Thoracic aorta (tissue), 2 donors: ENCODE results near the gene ENHO. TPM values are rescaled to one million over a fixed set of nuclear protein-coding genes. Genes with fewer than 3 reads are reported as not detected.

Source experiments
- ATAC-seq: fragments of 150-250 bp; one replicate; pipeline ENCODE4 v1.8.0; 2017; ENCODE audit warnings: low read depth; ENCODE audit not compliant: insufficient number of reproducible peaks, low FRiP score
- DNase-seq: peaks from one replicate; pipeline ENCODE4 v3.0.0-alpha.2; 2020; ENCODE audit warnings: low spot score
- H3K27ac ChIP-seq, 2 donors: fragments of 200-600 bp; sonication (generic); 1 replicate in 1 of 2; 2 replicates in 1 of 2; pipeline ENCODE4 v1.5.1; 2016; ENCODE audit warnings: mild to moderate bottlenecking in 2 of 2, moderate library complexity in 2 of 2
- H3K27me3 ChIP-seq: fragments of 200-600 bp; sonication (generic); replicated peaks from 2 replicates; pipeline ENCODE4 v1.6.0; 2016; ENCODE audit warnings: mild to moderate bottlenecking; ENCODE audit not compliant: insufficient read depth
- H3K36me3 ChIP-seq: fragments of 200-600 bp; sonication (generic); one replicate; pipeline ENCODE4 v1.5.1; 2016
- H3K4me1 ChIP-seq, 2 donors: fragments of 200-600 bp; sonication (generic); 1 replicate in 1 of 2; 2 replicates in 1 of 2; pipeline versions ENCODE4 v1.5.1 to v1.6.0; 2016; ENCODE audit warnings: low read depth in 2 of 2, mild to moderate bottlenecking in 1 of 2; ENCODE audit not compliant: control insufficient read depth in 1 of 2
- H3K4me3 ChIP-seq: fragments of 200-600 bp; sonication (generic); 2 replicates; pipeline ENCODE4 v1.5.1; 2016; ENCODE audit warnings: mild to moderate bottlenecking
- H3K9me3 ChIP-seq: fragments of 200-600 bp; sonication (generic); 2 replicates; pipeline ENCODE4 v1.5.1; 2016
- total RNA-seq, 2 donors: library from RNA; depleted of rRNA; stranded (reverse); fragments of >200 nt; gene quantifications; one replicate each; pipeline versions ENCODE4 v1.1.0 to v1.2.3, GENCODE V29; 2016
- TF ChIP-seq, protein P1 (sequence below): fragments of 200-600 bp; sonication (generic); IDR thresholded peaks from one replicate; pipeline ENCODE4 v1.5.1; 2019; ENCODE audit warnings: antibody characterized with exemption

Gene ENHO
- total RNA-seq, 2 donors from 2014 or later: not detected

DNA sequence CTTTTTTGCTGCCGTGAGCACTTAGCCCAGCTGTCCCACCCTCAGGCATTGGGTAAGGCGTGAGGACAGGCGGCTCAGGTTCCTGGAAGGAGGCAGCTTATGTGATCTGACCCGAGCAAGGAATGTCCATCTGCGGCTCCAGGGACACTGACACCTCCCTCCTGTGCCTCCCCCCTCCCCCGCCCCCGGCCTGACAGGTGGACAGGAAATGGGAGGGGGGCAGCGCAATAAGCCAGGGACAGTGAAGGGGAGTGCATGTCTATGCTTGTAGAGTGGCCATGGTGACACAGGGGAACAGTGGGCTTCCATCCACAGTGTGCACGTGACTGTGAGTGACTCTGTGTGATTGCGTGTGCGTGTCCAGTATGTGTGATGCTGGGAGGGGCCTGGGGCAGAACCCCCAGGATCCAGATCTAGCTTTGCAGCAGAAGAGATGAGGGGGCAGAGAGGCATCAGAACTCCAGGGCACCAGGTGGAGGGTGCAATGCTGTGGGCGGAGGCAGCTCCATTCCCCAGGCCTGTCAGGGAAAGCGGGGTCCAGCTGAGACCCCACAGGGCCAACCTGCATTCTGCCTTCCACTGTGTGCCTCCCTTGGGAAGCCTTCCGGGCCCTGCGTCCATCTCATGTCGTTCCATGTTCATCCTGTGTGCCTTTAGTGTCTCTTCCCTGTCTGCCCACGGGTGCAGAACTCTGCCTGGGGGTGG lies 36.3 kb upstream of the ENHO start:
- TF ChIP-seq, protein P1, sequence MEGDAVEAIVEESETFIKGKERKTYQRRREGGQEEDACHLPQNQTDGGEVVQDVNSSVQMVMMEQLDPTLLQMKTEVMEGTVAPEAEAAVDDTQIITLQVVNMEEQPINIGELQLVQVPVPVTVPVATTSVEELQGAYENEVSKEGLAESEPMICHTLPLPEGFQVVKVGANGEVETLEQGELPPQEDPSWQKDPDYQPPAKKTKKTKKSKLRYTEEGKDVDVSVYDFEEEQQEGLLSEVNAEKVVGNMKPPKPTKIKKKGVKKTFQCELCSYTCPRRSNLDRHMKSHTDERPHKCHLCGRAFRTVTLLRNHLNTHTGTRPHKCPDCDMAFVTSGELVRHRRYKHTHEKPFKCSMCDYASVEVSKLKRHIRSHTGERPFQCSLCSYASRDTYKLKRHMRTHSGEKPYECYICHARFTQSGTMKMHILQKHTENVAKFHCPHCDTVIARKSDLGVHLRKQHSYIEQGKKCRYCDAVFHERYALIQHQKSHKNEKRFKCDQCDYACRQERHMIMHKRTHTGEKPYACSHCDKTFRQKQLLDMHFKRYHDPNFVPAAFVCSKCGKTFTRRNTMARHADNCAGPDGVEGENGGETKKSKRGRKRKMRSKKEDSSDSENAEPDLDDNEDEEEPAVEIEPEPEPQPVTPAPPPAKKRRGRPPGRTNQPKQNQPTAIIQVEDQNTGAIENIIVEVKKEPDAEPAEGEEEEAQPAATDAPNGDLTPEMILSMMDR: no peak
- no peak for ATAC-seq
- no peak overlapping the region for H3K27ac ChIP-seq

DNA sequence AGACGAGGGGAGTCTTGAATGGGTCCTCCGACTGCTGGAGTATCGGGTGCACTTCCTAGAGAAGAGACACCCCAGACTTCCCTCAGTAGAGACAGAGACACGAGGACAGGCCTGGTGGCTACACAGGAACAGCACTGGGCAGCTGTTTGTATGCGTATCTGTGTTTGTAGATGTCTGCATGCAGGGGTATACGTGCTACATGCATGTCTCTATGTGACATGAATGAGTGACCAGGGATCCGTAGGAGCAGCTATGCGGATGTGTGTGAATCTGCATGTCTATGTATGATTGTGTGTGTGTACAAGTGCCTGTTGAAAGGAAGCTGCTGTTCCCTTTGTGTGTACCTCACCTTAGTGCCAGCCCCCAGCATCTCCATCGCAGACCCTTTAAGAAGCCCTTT lies 35.6 kb upstream of the ENHO start:
- Histone ChIP-seq H3K4me3 (no peak overlapping the region), H3K27me3 (no peaks in the 10 kb centered on the region), H3K36me3 (no peaks in the 10 kb centered on the region), H3K9me3 (no peaks in the 10 kb centered on the region), H3K27ac (no peak overlapping the region), H3K4me1 (peaks cover 0 to 18% of the 10 kb centered on the region in 2 donors)
- ATAC-seq: no peak
- TF ChIP-seq, protein P1: no peak
- DNase-seq: no peak

More for the DNA sequence above, 36.3 kb upstream of the ENHO start:
- H3K4me3 ChIP-seq: no peak overlapping the region
- no peak for DNase-seq
- H3K27me3 ChIP-seq: no peaks in the 10 kb centered on the region
- H3K9me3 ChIP-seq: no peaks in the 10 kb centered on the region
- peaks cover 0 to 18% of the 10 kb centered on the region in 2 donors for H3K4me1 ChIP-seq
- no peaks in the 10 kb centered on the region for H3K36me3 ChIP-seq

DNA sequence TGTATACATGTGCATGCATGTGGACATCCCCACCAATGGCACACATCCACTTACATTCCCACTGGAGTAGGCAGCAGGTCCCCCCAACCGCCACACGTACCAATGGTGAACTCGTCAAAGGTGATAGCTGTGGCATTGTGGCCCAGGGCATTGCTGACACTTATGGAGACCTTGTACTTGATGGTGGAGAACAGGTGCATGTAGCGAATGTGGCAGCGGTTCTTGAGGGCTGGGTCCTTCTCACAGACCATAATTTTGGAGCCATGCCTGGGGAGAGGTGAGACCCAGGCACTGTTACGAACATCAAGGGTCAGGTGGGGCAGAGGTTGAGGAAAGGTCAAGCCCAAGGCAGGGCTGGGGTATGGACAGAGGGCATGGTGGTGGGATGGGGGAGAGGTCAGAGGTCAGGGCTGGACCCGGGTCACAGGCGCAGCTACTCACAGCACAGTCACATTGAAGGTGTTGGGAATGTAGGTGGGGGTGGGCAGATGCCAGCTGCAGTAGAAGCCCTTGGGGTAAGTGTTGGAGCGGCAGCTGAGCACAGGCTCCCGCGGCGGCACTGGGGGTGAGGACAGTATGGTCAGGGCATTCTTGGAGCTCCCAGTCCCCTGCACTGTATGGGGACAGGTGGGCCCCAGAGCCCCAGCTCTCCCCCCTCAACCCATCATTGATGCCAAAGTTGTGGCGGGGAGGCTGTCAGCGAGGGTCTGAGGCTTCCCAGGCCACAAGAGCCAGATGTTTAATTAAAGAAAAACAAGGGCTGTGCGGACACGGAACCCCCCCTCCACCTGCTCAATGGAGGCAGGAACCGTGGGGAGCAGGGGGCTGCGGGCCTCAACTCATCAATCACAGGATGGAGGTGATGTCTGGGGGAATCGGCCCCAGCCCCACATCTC lies 34.9 kb upstream of the ENHO start:
- H3K4me3 ChIP-seq: no peak overlapping the region
- no peaks in the 10 kb centered on the region for H3K27me3 ChIP-seq
- H3K36me3 ChIP-seq: no peaks in the 10 kb centered on the region
- no peak overlapping the region for H3K27ac ChIP-seq
- H3K9me3 ChIP-seq: no peaks in the 10 kb centered on the region
- H3K4me1 ChIP-seq: peaks cover 0 to 18% of the 10 kb centered on the region in 2 donors
- DNase-seq (no peak), ATAC-seq (no peak)
- TF ChIP-seq, protein P1: no peak

DNA sequence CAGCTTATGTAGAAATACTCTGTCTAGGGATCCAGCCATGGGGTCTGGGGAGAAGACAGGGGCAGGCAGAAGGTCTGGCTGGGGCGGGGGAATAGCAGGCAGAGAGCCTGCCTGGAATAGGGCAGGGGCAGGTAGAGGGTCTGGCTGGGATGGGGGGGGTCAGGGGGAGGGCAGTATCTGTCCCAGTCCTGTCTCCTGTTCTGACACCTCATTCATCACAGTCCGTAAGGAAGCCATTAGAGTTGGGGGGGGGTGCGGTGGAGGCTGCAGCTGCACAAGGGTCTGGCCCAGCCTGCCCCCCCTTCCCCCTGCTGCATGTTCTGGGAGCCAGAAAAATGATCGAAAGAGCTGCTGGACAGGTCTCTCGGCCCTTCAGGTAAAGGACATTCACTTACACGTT lies 34.2 kb upstream of the ENHO start:
- TF ChIP-seq, protein P1: no peak
- ATAC-seq: no peak

DNA sequence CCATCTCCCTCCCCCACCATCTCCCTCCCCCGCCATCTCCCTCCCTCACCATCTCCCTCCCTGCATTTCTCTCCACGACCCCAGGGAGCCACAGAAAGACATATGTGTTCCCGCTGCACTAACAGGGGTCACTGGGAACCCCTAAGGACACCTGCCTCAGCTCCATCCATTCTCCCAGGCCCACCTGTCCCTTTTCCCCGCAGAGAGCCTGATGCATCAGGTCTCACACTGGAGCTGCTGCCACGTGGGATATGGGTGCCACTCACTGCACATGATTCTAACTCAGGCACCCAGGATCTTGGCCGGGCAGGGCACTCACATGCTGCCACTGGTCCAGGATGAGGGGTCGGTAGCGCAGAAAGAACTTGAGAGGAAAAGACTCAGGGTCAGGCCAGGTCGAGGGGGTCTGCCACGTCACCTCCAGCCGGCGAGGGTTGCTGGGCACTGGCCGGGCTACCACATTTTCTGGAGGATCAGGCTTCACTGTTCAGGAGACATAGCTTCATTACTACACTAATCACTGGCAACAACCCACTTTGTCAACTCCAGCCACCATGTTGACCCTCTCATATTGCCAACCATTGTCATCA lies 33.2 kb upstream of the ENHO start:
- TF ChIP-seq, protein P1: no peak
- no peak overlapping the region for H3K27ac ChIP-seq
- H3K27me3 ChIP-seq: no peaks in the 10 kb centered on the region
- peaks cover 0 to 17% of the 10 kb centered on the region in 2 donors for H3K4me1 ChIP-seq
- ATAC-seq: no peak
- H3K9me3 ChIP-seq: no peaks in the 10 kb centered on the region
- DNase-seq: no peak
- no peaks in the 10 kb centered on the region for H3K36me3 ChIP-seq
- no peak overlapping the region for H3K4me3 ChIP-seq

More for the DNA sequence above, 34.2 kb upstream of the ENHO start:
- Histone ChIP-seq H3K27me3 (no peaks in the 10 kb centered on the region), H3K4me1 (peaks cover 0 to 18% of the 10 kb centered on the region in 2 donors), H3K27ac (no peak overlapping the region), H3K9me3 (no peaks in the 10 kb centered on the region), H3K4me3 (no peak overlapping the region), H3K36me3 (no peaks in the 10 kb centered on the region)
- no peak for DNase-seq
